BLaER1 treated with 17β-estradiol and CSF1 and Interleukin-3, amounts not matched to agents 10 nM and 100 nM (cell line): ENCODE data around the gene ZBTB46.
"Not testable (repeated sequence)": the region's sequence is repeated elsewhere in the genome, so short reads cannot be mapped to it uniquely, and the experiment has no call there.

Experiments used
- H3K27ac ChIP-seq, 11 experiments: shearing (Covaris generic); formaldehyde crosslinking; 2 replicates each; pipeline ENCODE4 v1.8.1; 2022
- H3K27me3 ChIP-seq, 11 experiments: shearing (Covaris generic); formaldehyde crosslinking; 2 replicates each; pipeline ENCODE4 v1.8.1; 2022
- H3K36me3 ChIP-seq, 11 experiments: shearing (Covaris generic); formaldehyde crosslinking; 2 replicates each; pipeline ENCODE4 v1.8.1; 2022
- H3K4me1 ChIP-seq, 10 experiments: shearing (Covaris generic); formaldehyde crosslinking; 2 replicates each; pipeline ENCODE4 v1.8.1; 2022
- H3K4me2 ChIP-seq, 11 experiments: shearing (Covaris generic); formaldehyde crosslinking; 2 replicates each; pipeline ENCODE4 v1.8.1; 2022
- H3K4me3 ChIP-seq, 10 experiments: shearing (Covaris generic); formaldehyde crosslinking; 2 replicates each; pipeline ENCODE4 v1.8.1; 2022
- H3K9ac ChIP-seq, 11 experiments: shearing (Covaris generic); formaldehyde crosslinking; 2 replicates each; pipeline ENCODE4 v1.8.1; 2022
- H3K9me3 ChIP-seq, 11 experiments: shearing (Covaris generic); formaldehyde crosslinking; replicated peaks in 1 of 11; 2 replicates each; pipeline ENCODE4 v1.8.1; 2022
- H4K20me1 ChIP-seq, 11 experiments: shearing (Covaris generic); formaldehyde crosslinking; 2 replicates each; pipeline ENCODE4 v1.8.1; 2022
- Cebpa-rat ChIP-seq, 11 experiments: shearing (Covaris generic); IDR thresholded peaks; 2 replicates each; pipeline ENCODE4 v1.8.1; 2022

Gene ZBTB46

DNA sequence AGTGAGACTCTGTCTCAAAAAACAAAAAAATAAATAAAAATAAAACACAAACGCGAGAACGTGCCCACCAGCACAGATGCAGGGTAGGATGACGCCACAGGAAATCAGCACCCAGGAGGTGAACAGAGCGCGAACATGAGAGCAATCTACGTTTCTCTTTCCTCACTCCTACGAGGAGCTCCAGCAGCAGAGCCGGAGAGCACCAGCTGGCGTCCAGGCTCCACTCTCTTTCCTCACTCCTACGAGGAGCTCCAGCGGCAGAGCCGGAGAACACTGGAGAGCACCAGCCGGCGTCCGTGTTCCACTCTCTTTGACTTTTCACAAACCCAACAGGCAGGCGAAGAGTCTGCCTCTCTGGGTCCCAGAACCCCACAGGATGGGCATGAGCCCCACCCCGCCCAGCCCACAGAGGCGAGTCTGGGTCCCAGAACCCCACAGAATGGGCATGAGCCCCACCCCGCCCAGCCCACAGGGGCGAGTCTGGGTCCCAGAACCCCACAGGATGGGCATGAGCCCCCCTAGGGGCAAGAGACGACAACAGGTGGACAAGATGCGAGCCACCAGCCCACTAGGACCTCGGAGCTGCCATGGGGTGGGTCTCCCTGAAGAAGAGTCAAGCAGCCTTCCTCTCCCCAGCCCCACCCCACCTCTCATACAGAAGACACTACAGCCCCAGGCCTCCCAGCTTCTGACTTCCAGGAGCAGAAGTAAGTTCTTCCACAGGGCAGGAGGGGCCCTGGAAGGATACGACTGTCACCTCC, 20.2 kb downstream of the ZBTB46 start:
- peak overlapping the region in 9 of 11 experiments; percentile 16 to 63 (median 54); a peak in 15 of 22 replicates for H3K4me2 ChIP-seq
- no peaks in the 10 kb centered on the region for H3K36me3 ChIP-seq
- H3K27ac ChIP-seq, result no peak overlapping the region
- H3K27me3 ChIP-seq, result no peaks in the 10 kb centered on the region
- H3K9me3 ChIP-seq, result peaks cover 0 to 5% (median 0%) of the 10 kb centered on the region in 11 experiments; a peak in 3 of 22 replicates
- no peak overlapping the region for H3K9ac ChIP-seq
- no peak for TF ChIP-seq Cebpa-rat (IDR thresholded peaks at IDR 0.05)
- peaks cover 0 to 21% (median 14%) of the 10 kb centered on the region in 10 experiments; a peak in 17 of 20 replicates for H3K4me1 ChIP-seq
- H3K4me3 ChIP-seq, result no peak overlapping the region
- H4K20me1 ChIP-seq, result peaks cover 0 to 66% (median 0%) of the 10 kb centered on the region in 11 experiments; a peak in 9 of 22 replicates

GRCh38 chr20:63809856-63810255, 21.2 kb downstream of the ZBTB46 start:
- H4K20me1 ChIP-seq, result peaks cover 0 to 55% (median 0%) of the 10 kb centered on the region in 11 experiments; a peak in 8 of 22 replicates
- peaks cover 0 to 24% (median 14%) of the 10 kb centered on the region in 10 experiments; a peak in 17 of 20 replicates for H3K4me1 ChIP-seq
- no peak overlapping the region for H3K27ac ChIP-seq
- no peaks in the 10 kb centered on the region for H3K36me3 ChIP-seq
- H3K4me2 ChIP-seq, result peak overlapping the region in 9 of 11 experiments; percentile 16 to 63 (median 54); a peak in 9 of 22 replicates
- no peak overlapping the region for H3K9ac ChIP-seq
- no peak overlapping the region for H3K4me3 ChIP-seq
- no peak for TF ChIP-seq Cebpa-rat (IDR thresholded peaks at IDR 0.05)
- peaks cover 0 to 5% (median 0%) of the 10 kb centered on the region in 11 experiments; a peak in 3 of 22 replicates for H3K9me3 ChIP-seq
- H3K27me3 ChIP-seq, result no peaks in the 10 kb centered on the region

GRCh38 chr20:63808964-63809674, 21.9 kb downstream of the ZBTB46 start:
- Histone ChIP-seq H3K27me3 (peaks cover 0 to 5% (median 2%) of the 10 kb centered on the region in 11 experiments; a peak in 13 of 22 replicates), H3K9ac (no peak overlapping the region), H4K20me1 (peaks cover 0 to 48% (median 0%) of the 10 kb centered on the region in 11 experiments; a peak in 3 of 22 replicates), H3K27ac (no peak overlapping the region), H3K4me1 (peaks cover 4 to 27% (median 17%) of the 10 kb centered on the region in 10 experiments), H3K9me3 (peaks cover 0 to 5% (median 0%) of the 10 kb centered on the region in 11 experiments; a peak in 3 of 22 replicates), H3K4me3 (no peak overlapping the region), H3K4me2 (0 out of 22 replicates have a peak overlapping the region, but pooled peaks of 1 of the 11 experiments have one; percentile 58), H3K36me3 (no peaks in the 10 kb centered on the region)
- TF ChIP-seq Cebpa-rat (IDR thresholded peaks at IDR 0.05), result no peak

DNA sequence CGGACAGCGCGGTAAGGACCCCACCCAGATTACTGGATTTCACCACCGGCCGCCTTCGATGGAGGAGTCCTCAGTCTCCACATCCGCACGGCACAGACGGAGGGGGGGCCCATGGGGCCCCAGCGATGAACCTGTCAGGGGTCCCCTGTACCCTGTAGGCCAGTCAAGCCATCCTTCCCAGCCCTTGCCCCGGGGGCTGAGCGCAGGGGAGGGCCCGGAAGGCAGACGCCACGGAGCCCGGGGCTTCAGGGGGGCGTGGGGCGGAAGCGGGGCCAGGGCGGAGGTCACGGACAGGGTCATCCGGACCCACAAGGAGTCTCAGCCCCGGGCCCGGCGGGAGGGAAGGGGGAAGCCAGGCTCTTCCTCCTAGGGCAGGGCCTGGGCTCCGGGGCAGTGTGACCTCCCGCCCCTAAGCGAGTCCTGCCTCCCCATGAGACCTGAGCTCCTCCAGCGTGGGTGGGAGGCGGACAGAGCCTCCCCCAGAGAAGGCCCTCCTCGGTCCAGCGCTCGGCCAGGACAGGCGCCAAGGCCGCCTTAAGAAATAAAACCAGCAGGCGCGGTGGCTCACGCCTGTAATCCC, 22.8 kb downstream of the ZBTB46 start:
- Histone ChIP-seq H3K36me3 (no peaks in the 10 kb centered on the region), H3K4me3 (no peak overlapping the region), H3K9ac (no peak overlapping the region), H3K27me3 (peaks cover 0 to 14% (median 11%) of the 10 kb centered on the region in 11 experiments; a peak in 15 of 22 replicates), H3K4me1 (peaks cover 13 to 36% (median 26%) of the 10 kb centered on the region in 10 experiments), H3K9me3 (peaks cover 0 to 5% (median 0%) of the 10 kb centered on the region in 11 experiments; a peak in 3 of 22 replicates), H4K20me1 (peaks cover 0 to 42% (median 0%) of the 10 kb centered on the region in 11 experiments; a peak in 3 of 22 replicates), H3K27ac (no peak overlapping the region), H3K4me2 (no peak overlapping the region)
- TF ChIP-seq Cebpa-rat (IDR thresholded peaks at IDR 0.05), result no peak

GRCh38 chr20:63807654-63808053, 23.4 kb downstream of the ZBTB46 start:
- no peak for TF ChIP-seq Cebpa-rat (IDR thresholded peaks at IDR 0.05)
- H3K9ac ChIP-seq, result no peak overlapping the region

DNA sequence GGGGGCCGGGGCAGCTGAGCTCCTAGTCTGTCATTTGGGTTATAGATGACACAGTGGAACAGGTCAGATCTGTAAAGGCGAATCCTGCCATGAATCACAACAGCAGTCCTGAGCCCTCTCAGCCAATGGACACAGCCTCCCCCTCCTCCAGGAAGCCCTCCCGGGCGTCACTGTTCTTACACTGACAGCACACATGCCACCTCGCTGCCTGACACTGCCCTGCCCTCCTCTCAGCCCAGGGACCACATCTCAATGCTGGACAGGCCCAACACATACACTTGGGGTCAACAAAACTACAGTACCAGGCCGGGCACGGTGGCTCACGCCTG, 26.8 kb downstream of the ZBTB46 start:
- Histone ChIP-seq H3K9ac (peak overlapping the region in 4 of 11 experiments; percentile 9 to 70 (median 66); a peak in 1 of 22 replicates), H3K27ac (peak overlapping the region in 9 of 11 experiments; percentile 24 to 78 (median 66); a peak in 11 of 22 replicates), H3K4me3 (no peak overlapping the region), H3K36me3 (peaks cover 0 to 14% (median 0%) of the 10 kb centered on the region in 11 experiments; a peak in 1 of 22 replicates), H4K20me1 (peaks cover 0 to 17% (median 0%) of the 10 kb centered on the region in 11 experiments; a peak in 2 of 22 replicates), H3K4me2 (peak overlapping the region; percentile 74 to 96 (median 87); a peak in 21 of 22 replicates), H3K27me3 (peaks cover 14 to 41% (median 35%) of the 10 kb centered on the region in 11 experiments), H3K4me1 (peaks cover 25 to 42% (median 32%) of the 10 kb centered on the region in 10 experiments), H3K9me3 (peaks cover 0 to 21% (median 12%) of the 10 kb centered on the region in 11 experiments; a peak in 16 of 22 replicates)
- no peak for TF ChIP-seq Cebpa-rat (IDR thresholded peaks at IDR 0.05)

More at GRCh38 chr20:63807654-63808053, 23.4 kb downstream of the ZBTB46 start:
- H3K4me3 ChIP-seq, result no peak overlapping the region
- peaks cover 0 to 38% (median 0%) of the 10 kb centered on the region in 11 experiments; a peak in 3 of 22 replicates for H4K20me1 ChIP-seq
- H3K9me3 ChIP-seq, result peaks cover 0 to 5% (median 0%) of the 10 kb centered on the region in 11 experiments; a peak in 3 of 22 replicates
- peaks cover 19 to 42% (median 32%) of the 10 kb centered on the region in 10 experiments for H3K4me1 ChIP-seq
- H3K27me3 ChIP-seq, result peaks cover 0 to 20% (median 16%) of the 10 kb centered on the region in 11 experiments; a peak in 18 of 22 replicates
- no peak overlapping the region for H3K4me2 ChIP-seq
- H3K36me3 ChIP-seq, result no peaks in the 10 kb centered on the region
- no peak overlapping the region for H3K27ac ChIP-seq

DNA sequence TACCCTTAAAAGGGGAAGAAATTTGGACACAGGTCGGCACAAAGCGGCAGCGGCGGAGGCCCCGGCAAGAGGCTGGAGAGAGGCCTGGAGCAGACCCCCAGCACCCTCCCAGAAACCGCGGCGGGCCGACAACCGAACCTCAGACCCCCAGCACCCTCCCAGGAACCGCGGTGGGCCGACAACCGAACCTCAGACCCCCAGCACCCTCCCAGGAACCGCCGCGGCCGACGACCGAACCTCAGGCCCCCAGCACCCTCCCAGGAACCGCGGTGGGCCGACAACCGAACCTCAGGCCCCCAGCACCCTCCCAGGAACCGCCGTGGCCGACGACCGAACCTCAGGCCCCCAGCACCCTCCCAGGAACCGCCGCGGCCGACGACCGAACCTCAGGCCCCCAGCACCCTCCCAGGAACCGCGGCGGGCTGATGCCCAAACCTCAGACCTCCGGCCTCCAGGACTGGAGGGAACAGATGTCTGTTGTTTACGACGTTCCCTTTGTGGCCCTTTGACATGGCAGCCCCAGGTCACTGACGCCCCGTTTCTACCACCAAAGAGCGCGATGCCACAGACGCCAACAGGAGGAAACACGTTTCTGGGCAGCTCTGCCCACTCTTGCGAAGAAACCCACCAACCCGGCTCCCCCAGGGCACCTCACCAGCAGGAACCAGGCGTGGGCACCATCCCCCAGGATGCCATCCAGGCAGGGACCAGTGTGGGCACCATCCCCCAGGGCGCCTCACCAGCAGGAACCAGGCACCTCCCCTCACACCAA, 28.4 kb downstream of the ZBTB46 start:
- H3K9me3 ChIP-seq, result peaks cover 0 to 20% (median 12%) of the 10 kb centered on the region in 11 experiments; a peak in 16 of 22 replicates
- H3K4me2 ChIP-seq, result peak overlapping the region; percentile 74 to 96 (median 87)
- H4K20me1 ChIP-seq, result peaks cover 0 to 19% (median 0%) of the 10 kb centered on the region in 11 experiments; a peak in 2 of 22 replicates
- peak overlapping the region in 9 of 10 experiments; percentile 17 to 57 (median 36); a peak in 12 of 20 replicates for H3K4me3 ChIP-seq
- peaks cover 0 to 14% (median 0%) of the 10 kb centered on the region in 11 experiments; a peak in 1 of 22 replicates for H3K36me3 ChIP-seq
- peak overlapping the region; percentile 26 to 78 (median 69); a peak in 21 of 22 replicates for H3K27ac ChIP-seq
- H3K4me1 ChIP-seq, result peaks cover 25 to 43% (median 35%) of the 10 kb centered on the region in 10 experiments
- no peak for TF ChIP-seq Cebpa-rat (IDR thresholded peaks at IDR 0.05)
- H3K9ac ChIP-seq, result peak overlapping the region; percentile 53 to 71 (median 64); a peak in 21 of 22 replicates
- peaks cover 14 to 41% (median 35%) of the 10 kb centered on the region in 11 experiments for H3K27me3 ChIP-seq

DNA sequence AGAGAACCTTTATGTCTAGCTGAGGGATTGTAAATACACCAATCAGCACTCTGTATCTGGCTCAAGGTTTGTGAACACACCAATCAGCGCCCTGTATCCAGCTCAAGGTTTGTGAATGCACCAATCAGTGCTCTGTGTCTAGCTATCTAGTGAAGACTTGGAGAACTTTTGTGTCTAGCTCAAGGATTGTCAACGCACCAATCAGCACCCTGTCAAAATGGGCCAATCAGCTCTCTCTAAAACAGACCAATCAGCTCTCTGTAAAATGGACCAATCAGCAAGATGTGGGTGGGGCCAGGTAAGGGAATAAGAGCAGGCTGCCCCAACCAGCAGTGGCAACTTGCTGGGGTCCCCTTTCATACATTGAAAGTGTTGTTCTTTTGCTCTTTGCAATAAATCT, 29.9 kb downstream of the ZBTB46 start:
- 0 out of 22 replicates have a peak overlapping the region, but pooled peaks of 1 of the 11 experiments have one; percentile 18 for H3K4me2 ChIP-seq
- H3K27ac ChIP-seq, H3K9ac ChIP-seq, H3K4me3 ChIP-seq: not testable (repeated sequence)
- H3K9me3 ChIP-seq, result peaks cover 0 to 25% (median 13%) of the 10 kb centered on the region in 11 experiments; a peak in 16 of 22 replicates
- peaks cover 0 to 14% (median 0%) of the 10 kb centered on the region in 11 experiments; a peak in 1 of 22 replicates for H3K36me3 ChIP-seq
- peaks cover 14 to 42% (median 35%) of the 10 kb centered on the region in 11 experiments for H3K27me3 ChIP-seq
- H3K4me1 ChIP-seq, result peaks cover 25 to 46% (median 35%) of the 10 kb centered on the region in 10 experiments
- H4K20me1 ChIP-seq, result peaks cover 0 to 22% (median 0%) of the 10 kb centered on the region in 11 experiments; a peak in 2 of 22 replicates

GRCh38 chr20:63800411-63800810, 30.7 kb downstream of the ZBTB46 start:
- Histone ChIP-seq H3K36me3 (peaks cover 0 to 14% (median 0%) of the 10 kb centered on the region in 11 experiments; a peak in 1 of 22 replicates), H4K20me1 (peaks cover 0 to 29% (median 0%) of the 10 kb centered on the region in 11 experiments; a peak in 6 of 22 replicates), H3K27me3 (peaks cover 20 to 50% (median 40%) of the 10 kb centered on the region in 11 experiments), H3K9me3 (peaks cover 0 to 33% (median 16%) of the 10 kb centered on the region in 11 experiments; a peak in 16 of 22 replicates), H3K4me1 (peaks cover 27 to 51% (median 41%) of the 10 kb centered on the region in 10 experiments)
- not testable (repeated sequence) for H3K4me2 ChIP-seq, H3K4me3 ChIP-seq, H3K9ac ChIP-seq, H3K27ac ChIP-seq

DNA sequence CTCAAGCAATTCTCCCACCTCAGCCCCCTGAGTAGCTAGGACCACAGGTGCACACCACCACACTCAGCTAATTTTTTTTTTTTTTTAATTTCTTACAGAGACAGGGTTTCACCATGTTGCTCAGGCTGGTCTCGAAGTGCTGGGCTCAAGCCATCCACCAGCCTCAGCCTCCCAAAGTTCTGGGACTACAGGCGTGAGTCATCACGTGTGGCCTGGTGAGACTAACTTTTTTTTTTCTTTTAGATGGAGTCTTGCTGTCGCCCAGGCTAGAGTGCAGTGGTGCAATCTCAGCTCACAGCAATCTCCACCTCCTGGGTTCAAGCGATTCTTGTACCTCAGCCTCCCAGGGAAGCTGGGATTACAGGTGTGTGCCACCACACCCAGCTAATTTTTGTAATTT, 31.9 kb downstream of the ZBTB46 start:
- peaks cover 29 to 57% (median 48%) of the 10 kb centered on the region in 10 experiments for H3K4me1 ChIP-seq

More for the DNA sequence above, 31.9 kb downstream of the ZBTB46 start:
- Histone ChIP-seq H3K27me3 (peaks cover 33 to 60% (median 50%) of the 10 kb centered on the region in 11 experiments), H4K20me1 (peaks cover 0 to 42% (median 0%) of the 10 kb centered on the region in 11 experiments; a peak in 7 of 22 replicates), H3K9me3 (peaks cover 0 to 46% (median 19%) of the 10 kb centered on the region in 11 experiments; a peak in 16 of 22 replicates), H3K4me2 (peak overlapping the region in 7 of 11 experiments; percentile 3 to 28 (median 15); a peak in 3 of 22 replicates), H3K36me3 (peaks cover 0 to 14% (median 0%) of the 10 kb centered on the region in 11 experiments; a peak in 1 of 22 replicates)
- H3K4me3 ChIP-seq, H3K9ac ChIP-seq, H3K27ac ChIP-seq: not testable (repeated sequence)
